SK-N-SH treated with all-trans-retinoic acid at 6 μM for 48 hours (cell line): ENCODE data around the gene MICB.

ENCODE experiments used
- GLIS3 ChIP-seq: fragments of 250-450 bp; sonication (Bioruptor Pico); IDR thresholded peaks from 2 replicates; pipeline ENCODE4 v1.5.0; 2020; ENCODE audit warnings: mild to moderate bottlenecking, moderate library complexity
- RARB ChIP-seq: fragments of 250-450 bp; sonication (Bioruptor Pico); IDR thresholded peaks from 2 replicates; pipeline ENCODE4 v1.8.0; 2021; ENCODE audit warnings: mild to moderate bottlenecking, moderate library complexity
- SNAI2 ChIP-seq: fragments of 250-450 bp; sonication (Bioruptor Pico); IDR thresholded peaks from 2 replicates; pipeline ENCODE4 v1.5.0; 2020; ENCODE audit warnings: mild to moderate bottlenecking, moderate library complexity
- ZC3H10 ChIP-seq: fragments of 250-450 bp; sonication (Bioruptor Pico); IDR thresholded peaks from 2 replicates; pipeline ENCODE4 v1.5.1; 2021; ENCODE audit warnings: mild to moderate bottlenecking, moderate library complexity
- ZFP3 ChIP-seq: fragments of 250-450 bp; sonication (Bioruptor Pico); IDR thresholded peaks from 2 replicates; pipeline ENCODE4 v1.5.0; 2020; ENCODE audit warnings: mild to moderate bottlenecking, moderate library complexity
- ZFP30 ChIP-seq: fragments of 450-650 bp; formaldehyde crosslinking; IDR thresholded peaks from 2 replicates; pipeline ENCODE4 v1.5.0; 2022; ENCODE audit warnings: mild to moderate bottlenecking, moderate library complexity
- ZNF70 ChIP-seq: fragments of 450-650 bp; formaldehyde crosslinking; IDR thresholded peaks from 2 replicates; pipeline ENCODE4 v1.5.0; 2020; ENCODE audit warnings: mild to moderate bottlenecking, moderate library complexity
- TF ChIP-seq, protein P1 (sequence below): fragments of 250-450 bp; sonication (Bioruptor Pico); IDR thresholded peaks from 2 replicates; pipeline ENCODE4 v1.8.0; 2020; ENCODE audit warnings: mild to moderate bottlenecking, moderate library complexity, borderline replicate concordance

DNA sequence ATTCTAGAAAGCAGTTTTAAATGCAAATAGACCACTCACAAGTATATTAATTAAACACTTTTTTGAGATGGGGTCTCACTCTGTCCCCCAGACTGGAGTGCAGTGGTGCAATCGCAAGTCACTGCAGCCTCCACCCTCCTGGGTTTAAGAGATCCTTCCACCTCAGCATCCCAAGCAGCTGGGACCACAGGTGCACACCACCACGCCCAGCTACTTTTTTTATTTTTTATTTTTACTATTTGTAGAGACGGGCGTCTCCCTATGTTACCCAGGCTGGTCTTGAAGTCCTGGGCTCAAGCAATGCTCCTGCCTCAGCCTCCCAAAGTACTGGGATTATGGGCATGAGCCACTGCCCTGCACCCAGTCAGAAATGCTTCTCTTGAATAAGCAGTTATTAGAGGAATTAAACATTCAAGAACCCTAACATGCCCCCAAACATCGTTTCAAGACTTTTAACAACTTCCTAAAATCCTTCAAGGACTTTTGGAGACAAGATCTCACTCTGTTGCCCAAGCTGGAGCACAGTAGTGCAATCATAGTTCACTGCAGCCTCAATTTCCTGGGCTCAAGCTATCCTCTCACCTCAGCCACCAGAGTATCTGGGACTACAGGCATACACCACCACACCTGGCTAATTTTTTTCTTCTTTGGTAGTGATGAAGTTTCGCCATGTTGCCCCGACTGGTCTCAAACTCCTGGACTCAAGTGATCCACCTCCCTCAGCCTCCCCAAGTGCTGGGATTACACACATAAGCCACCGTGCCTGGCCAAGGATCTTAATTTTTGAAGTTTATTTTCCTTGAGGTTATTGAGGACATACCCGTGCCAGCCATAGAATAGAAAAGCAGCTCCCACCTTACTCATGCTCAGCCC is 34.1 kb downstream of the MICB start:
- TF ChIP-seq ZC3H10: no peak
- TF ChIP-seq, protein P1, sequence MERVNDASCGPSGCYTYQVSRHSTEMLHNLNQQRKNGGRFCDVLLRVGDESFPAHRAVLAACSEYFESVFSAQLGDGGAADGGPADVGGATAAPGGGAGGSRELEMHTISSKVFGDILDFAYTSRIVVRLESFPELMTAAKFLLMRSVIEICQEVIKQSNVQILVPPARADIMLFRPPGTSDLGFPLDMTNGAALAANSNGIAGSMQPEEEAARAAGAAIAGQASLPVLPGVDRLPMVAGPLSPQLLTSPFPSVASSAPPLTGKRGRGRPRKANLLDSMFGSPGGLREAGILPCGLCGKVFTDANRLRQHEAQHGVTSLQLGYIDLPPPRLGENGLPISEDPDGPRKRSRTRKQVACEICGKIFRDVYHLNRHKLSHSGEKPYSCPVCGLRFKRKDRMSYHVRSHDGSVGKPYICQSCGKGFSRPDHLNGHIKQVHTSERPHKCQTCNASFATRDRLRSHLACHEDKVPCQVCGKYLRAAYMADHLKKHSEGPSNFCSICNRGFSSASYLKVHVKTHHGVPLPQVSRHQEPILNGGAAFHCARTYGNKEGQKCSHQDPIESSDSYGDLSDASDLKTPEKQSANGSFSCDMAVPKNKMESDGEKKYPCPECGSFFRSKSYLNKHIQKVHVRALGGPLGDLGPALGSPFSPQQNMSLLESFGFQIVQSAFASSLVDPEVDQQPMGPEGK (CRISPR knock-in tag): no peak
- no peak for TF ChIP-seq GLIS3 (CRISPR knock-in tag)
- no peak for TF ChIP-seq ZFP3
- no peak for TF ChIP-seq RARB
- TF ChIP-seq ZNF70 (CRISPR knock-in tag): no peak
- TF ChIP-seq ZFP30 (CRISPR knock-in tag): no peak
- TF ChIP-seq SNAI2 (CRISPR knock-in tag): no peak
